Pons (tissue), 1 donor: ENCODE results near the gene TAF5L.
"Not testable (repeated sequence)": the region's sequence is repeated elsewhere in the genome, so short reads cannot be mapped to it uniquely, and the experiment has no call there.

ENCODE experiments used
- DNase-seq: peaks from one replicate; pipeline ENCODE4 v3.0.0-alpha.2; 2016; ENCODE audit warnings: low spot score

Gene TAF5L

GRCh38 chr1:229642376-229642775, 16.5 kb upstream of the TAF5L start:
- DNase-seq, result no peak

- DNase-seq, result no peak
Observed at GRCh38 chr1:229641306-229641705, 15.4 kb upstream of the TAF5L start.

- no peak for DNase-seq
Observed at GRCh38 chr1:229640455-229640854, 14.5 kb upstream of the TAF5L start.

- no peak for DNase-seq
Observed at GRCh38 chr1:229637746-229638145, 11.8 kb upstream of the TAF5L start.

- no peak for DNase-seq
Observed at GRCh38 chr1:229636042-229636441, 10.1 kb upstream of the TAF5L start.

GRCh38 chr1:229631966-229632365, 6.0 kb upstream of the TAF5L start:
- no peak for DNase-seq

- no peak for DNase-seq
Observed at GRCh38 chr1:229631148-229631547, 5.2 kb upstream of the TAF5L start.

GRCh38 chr1:229629261-229629660, 3.3 kb upstream of the TAF5L start:
- DNase-seq, result no peak

GRCh38 chr1:229627003-229627402, 1.1 kb upstream of the TAF5L start:
- no peak for DNase-seq

- peak; percentile 38 for DNase-seq
Observed at GRCh38 chr1:229625071-229625914, 629 bp downstream of the TAF5L start.

GRCh38 chr1:229624521-229625070, 1.3 kb downstream of the TAF5L start:
- DNase-seq, result no peak

GRCh38 chr1:229623838-229624237, 2.1 kb downstream of the TAF5L start:
- DNase-seq, result no peak

- no peak for DNase-seq
Observed at GRCh38 chr1:229623225-229623624, 2.7 kb downstream of the TAF5L start.

GRCh38 chr1:229622641-229623120, 3.2 kb downstream of the TAF5L start:
- not testable (repeated sequence) for DNase-seq

GRCh38 chr1:229621663-229622062, 4.3 kb downstream of the TAF5L start:
- no peak for DNase-seq

- DNase-seq, result no peak
Observed at GRCh38 chr1:229620876-229621275, 5.0 kb downstream of the TAF5L start.

GRCh38 chr1:229619614-229620013, 6.3 kb downstream of the TAF5L start:
- DNase-seq, result no peak

- DNase-seq, result no peak
Observed at GRCh38 chr1:229619002-229619401, 6.9 kb downstream of the TAF5L start.

- no peak for DNase-seq
Observed at GRCh38 chr1:229617351-229618100, 8.4 kb downstream of the TAF5L start.

- no peak for DNase-seq
Observed at GRCh38 chr1:229614701-229615100, 11.2 kb downstream of the TAF5L start.

GRCh38 chr1:229613938-229614337, 12.0 kb downstream of the TAF5L start:
- DNase-seq, result no peak

- DNase-seq, result no peak
Observed at GRCh38 chr1:229608590-229608989, 17.3 kb downstream of the TAF5L start.

GRCh38 chr1:229607370-229607769, 18.6 kb downstream of the TAF5L start:
- no peak for DNase-seq
